Stimulated activated CD8-positive, alpha-beta memory T cell treated with anti-CD3 and anti-CD28 coated beads, Interleukin-12 subunit alpha, Interleukin-12 subunit beta, amount 100 ng/mL, for 4 hours (primary cell): ENCODE results near the gene ITGB4.

Experiments
- DNase-seq: peaks from one replicate; pipeline ENCODE4 v3.0.0-alpha.2; 2020; ENCODE audit warnings: low read depth

The ITGB4 gene

GRCh38 chr17:75731716-75732498 lies 10.6 kb downstream of the ITGB4 start:
- no peak for DNase-seq

GRCh38 chr17:75733471-75733870 lies 12.2 kb downstream of the ITGB4 start:
- no peak for DNase-seq

GRCh38 chr17:75734674-75735294 lies 13.5 kb downstream of the ITGB4 start:
- DNase-seq: no peak

GRCh38 chr17:75736173-75736835 lies 15.0 kb downstream of the ITGB4 start:
- no peak for DNase-seq

GRCh38 chr17:75737133-75737962 lies 16.1 kb downstream of the ITGB4 start:
- no peak for DNase-seq

GRCh38 chr17:75738218-75738802 lies 17.1 kb downstream of the ITGB4 start:
- DNase-seq: no peak

GRCh38 chr17:75739174-75739573 lies 17.9 kb downstream of the ITGB4 start:
- DNase-seq: no peak

GRCh38 chr17:75739801-75740200 lies 18.5 kb downstream of the ITGB4 start:
- no peak for DNase-seq

GRCh38 chr17:75740215-75740614 lies 19.0 kb downstream of the ITGB4 start:
- no peak for DNase-seq

GRCh38 chr17:75740631-75741077 lies 19.4 kb downstream of the ITGB4 start:
- DNase-seq: no peak

- DNase-seq: no peak
These were observed 21.1 kb downstream of the ITGB4 start for GRCh38 chr17:75742337-75742736.

- no peak for DNase-seq
These were observed 22.5 kb downstream of the ITGB4 start for GRCh38 chr17:75743625-75744206.

GRCh38 chr17:75748706-75749105 lies 27.4 kb downstream of the ITGB4 start:
- no peak for DNase-seq

- DNase-seq: peak; percentile 72
These were observed 28.5 kb downstream of the ITGB4 start for GRCh38 chr17:75749545-75750389.

GRCh38 chr17:75750661-75751423 lies 29.6 kb downstream of the ITGB4 start:
- no peak for DNase-seq

GRCh38 chr17:75751676-75752404 lies 30.6 kb downstream of the ITGB4 start:
- no peak for DNase-seq

- no peak for DNase-seq
These were observed 31.1 kb downstream of the ITGB4 start for GRCh38 chr17:75752405-75752709.

- no peak for DNase-seq
These were observed 31.7 kb downstream of the ITGB4 start for GRCh38 chr17:75752802-75753513.
